ENCODE results near the gene ZNF606.

The ZNF606 gene

DNA sequence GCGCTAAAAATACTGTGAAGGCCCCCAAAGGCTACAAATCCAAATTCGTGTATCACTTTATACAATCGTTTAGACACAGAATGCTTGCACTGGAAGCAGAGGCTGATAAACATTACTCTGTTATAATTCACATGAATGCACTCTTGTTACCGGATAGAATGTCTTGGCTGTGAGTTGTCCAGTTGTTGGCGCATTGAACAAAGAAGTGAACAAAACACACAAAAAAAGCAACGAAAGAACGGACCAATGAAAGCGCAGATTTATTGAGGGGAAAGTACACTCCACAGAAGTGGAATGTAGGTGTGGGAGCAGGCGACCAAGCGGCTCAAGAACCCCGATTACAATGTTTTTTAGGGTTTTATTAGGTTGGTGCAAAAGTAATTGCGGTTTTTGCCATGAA lies 66.9 kb downstream of the ZNF606 start:
- no peaks in the 10 kb centered on the region for H3K27me3 ChIP-seq (ENCODE audit: control insufficient read depth, insufficient read depth, low read length, poor library complexity, severe bottlenecking)
- H3K27ac ChIP-seq (ENCODE audit: insufficient read depth, low read depth, low read length, poor library complexity, severe bottlenecking), result no peak overlapping the region
- no peaks in the 10 kb centered on the region for H3K4me1 ChIP-seq (ENCODE audit: control insufficient read depth, insufficient read depth, low read length)
- peaks cover 35% of the 10 kb centered on the region for H3K36me3 ChIP-seq (ENCODE audit: control insufficient read depth, insufficient read depth, low read length)
- peaks cover 5% of the 10 kb centered on the region for H3K9me3 ChIP-seq (ENCODE audit: control insufficient read depth, low read length)
- WGBS, 2 experiments, result 93 to 96% methylated on average over 12 of the region's 12 CpGs
- no peak overlapping the region for H3K4me3 ChIP-seq (ENCODE audit: insufficient read depth, low read depth, low read length)

DNA sequence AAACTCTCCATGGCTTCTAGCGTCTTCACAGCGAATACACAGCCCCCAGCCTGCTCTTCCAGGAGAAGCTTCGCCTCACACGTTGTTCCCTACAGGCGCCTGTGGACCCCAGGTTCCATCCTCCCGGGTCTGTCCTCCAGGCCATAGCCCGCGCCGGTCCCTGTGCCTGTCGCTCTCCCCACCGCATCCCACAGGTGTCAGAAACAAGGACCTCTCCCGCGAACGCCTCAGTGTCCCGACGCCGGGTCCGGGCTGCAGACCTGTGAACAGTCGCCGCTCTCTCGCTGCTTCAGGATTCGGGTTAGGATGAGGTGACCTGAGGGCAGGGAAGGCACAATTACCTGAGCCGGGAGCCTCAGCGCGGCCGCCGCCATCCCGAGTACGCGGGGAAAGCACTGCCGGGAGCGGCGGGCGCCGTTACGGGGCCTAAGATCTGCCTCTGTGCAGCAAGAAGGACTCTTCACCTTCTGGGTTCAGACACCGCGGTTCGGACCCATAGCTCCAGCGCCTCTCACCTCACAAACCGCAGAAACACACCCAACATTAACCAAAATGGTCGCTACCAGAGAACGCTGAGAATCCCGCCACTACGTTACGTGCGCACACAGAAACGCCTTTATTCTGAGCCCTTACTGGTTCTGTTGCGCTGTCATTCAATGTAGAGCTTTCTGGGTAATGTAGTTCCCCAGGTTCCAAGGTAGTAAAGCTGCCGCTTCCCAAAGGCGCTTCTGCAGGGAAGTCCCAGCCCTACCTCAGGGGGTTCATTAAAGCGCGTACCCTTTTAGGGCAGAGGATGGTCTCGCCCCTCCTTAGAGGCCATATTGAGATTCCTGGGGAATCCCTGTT lies 67.6 kb downstream of the ZNF606 start, which contains the start of gene ZNF418:
ZNF418 (minus strand) TSS at position 583 of the 846 bp plus-strand sequence. CDS start 1,580 bp downstream, outside the sequence.
- peaks cover 41% of the 10 kb centered on the region for H3K36me3 ChIP-seq (ENCODE audit: control insufficient read depth, insufficient read depth, low read length)
- WGBS, 2 experiments, result 2% methylated on average over 54 of the region's 54 CpGs
- H3K27ac ChIP-seq (ENCODE audit: insufficient read depth, low read depth, low read length, poor library complexity, severe bottlenecking), result no peak within 1 kb of the TSS
- H3K4me3 ChIP-seq (ENCODE audit: insufficient read depth, low read depth, low read length), result peak within 1 kb of the TSS; percentile 85
- H3K9me3 ChIP-seq (ENCODE audit: control insufficient read depth, low read length), result peaks cover 9% of the 10 kb centered on the region
- no peaks in the 10 kb centered on the region for H3K4me1 ChIP-seq (ENCODE audit: control insufficient read depth, insufficient read depth, low read length)
- H3K27me3 ChIP-seq (ENCODE audit: control insufficient read depth, insufficient read depth, low read length, poor library complexity, severe bottlenecking), result no peaks in the 10 kb centered on the region

DNA sequence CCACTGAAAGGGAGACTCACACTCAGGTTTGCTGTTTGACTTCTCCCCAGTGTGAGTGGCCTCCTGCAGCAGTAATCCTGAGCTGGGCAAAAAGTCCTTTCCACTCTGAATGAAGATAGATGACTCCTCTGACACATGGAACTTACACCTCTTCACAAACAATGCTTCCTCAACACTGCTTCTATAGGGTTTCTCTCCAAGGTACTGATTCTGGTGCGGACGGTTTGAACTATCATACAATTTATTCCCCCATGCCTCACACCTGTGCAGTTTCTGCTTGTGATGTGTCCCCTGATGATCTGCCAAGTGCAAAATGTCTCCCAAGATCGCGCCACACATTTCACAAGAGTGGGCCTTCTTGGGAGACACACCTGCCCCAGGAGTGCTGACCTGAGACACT lies 75.0 kb downstream of the ZNF606 start:
- H3K9me3 ChIP-seq (ENCODE audit: control insufficient read depth, low read length), result peaks cover 9% of the 10 kb centered on the region
- H3K27ac ChIP-seq (ENCODE audit: insufficient read depth, low read depth, low read length, poor library complexity, severe bottlenecking), result no peak overlapping the region
- no peaks in the 10 kb centered on the region for H3K4me1 ChIP-seq (ENCODE audit: control insufficient read depth, insufficient read depth, low read length)
- 93 to 94% methylated on average over 4 of the region's 4 CpGs for WGBS, 2 experiments
- H3K4me3 ChIP-seq (ENCODE audit: insufficient read depth, low read depth, low read length), result no peak overlapping the region
- peaks cover 86% of the 10 kb centered on the region for H3K36me3 ChIP-seq (ENCODE audit: control insufficient read depth, insufficient read depth, low read length)
- no peaks in the 10 kb centered on the region for H3K27me3 ChIP-seq (ENCODE audit: control insufficient read depth, insufficient read depth, low read length, poor library complexity, severe bottlenecking)

Data from ectodermal cell (in vitro differentiated cells).